Measurements from ENCODE around the gene DBI. TPM values are rescaled to one million over a fixed set of nuclear protein-coding genes. Genes with fewer than 3 reads are reported as not detected.

Gene DBI
- total RNA-seq, 1 donor from 2014 or later, result 156 TPM

DNA sequence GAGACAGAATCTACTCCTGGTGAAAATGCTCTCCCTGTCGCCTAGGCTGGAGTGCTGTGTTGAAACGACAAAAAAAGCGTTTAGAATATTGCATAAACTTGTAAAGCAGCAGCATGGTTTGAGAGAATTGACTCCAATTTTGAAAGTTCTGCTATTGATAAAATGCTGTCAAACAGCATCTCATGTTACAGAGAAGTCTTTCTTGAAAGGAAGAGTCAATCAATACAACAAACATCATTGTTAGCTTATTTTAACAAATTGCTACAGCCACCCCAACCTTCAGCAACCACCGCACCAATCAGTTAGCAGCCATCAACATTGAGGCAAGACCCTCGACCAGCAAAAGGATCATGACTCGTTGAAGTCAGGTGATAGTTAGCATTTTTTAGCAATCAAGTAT is 7.0 kb upstream of the DBI start:
- Mint-ChIP-seq H3K4me3 (ENCODE audit: low read depth) (peak overlapping the region; percentile 4), H3K9me3 (ENCODE audit: low read depth) (peaks cover 6% of the 10 kb centered on the region), H3K27me3 (no peaks in the 10 kb centered on the region), H3K36me3 (ENCODE audit: insufficient read depth) (peaks cover 3% of the 10 kb centered on the region), H3K4me1 (ENCODE audit: low read depth) (peaks cover 23% of the 10 kb centered on the region), H3K27ac (peak overlapping the region; percentile 47)
- TF ChIP-seq, protein P1, sequence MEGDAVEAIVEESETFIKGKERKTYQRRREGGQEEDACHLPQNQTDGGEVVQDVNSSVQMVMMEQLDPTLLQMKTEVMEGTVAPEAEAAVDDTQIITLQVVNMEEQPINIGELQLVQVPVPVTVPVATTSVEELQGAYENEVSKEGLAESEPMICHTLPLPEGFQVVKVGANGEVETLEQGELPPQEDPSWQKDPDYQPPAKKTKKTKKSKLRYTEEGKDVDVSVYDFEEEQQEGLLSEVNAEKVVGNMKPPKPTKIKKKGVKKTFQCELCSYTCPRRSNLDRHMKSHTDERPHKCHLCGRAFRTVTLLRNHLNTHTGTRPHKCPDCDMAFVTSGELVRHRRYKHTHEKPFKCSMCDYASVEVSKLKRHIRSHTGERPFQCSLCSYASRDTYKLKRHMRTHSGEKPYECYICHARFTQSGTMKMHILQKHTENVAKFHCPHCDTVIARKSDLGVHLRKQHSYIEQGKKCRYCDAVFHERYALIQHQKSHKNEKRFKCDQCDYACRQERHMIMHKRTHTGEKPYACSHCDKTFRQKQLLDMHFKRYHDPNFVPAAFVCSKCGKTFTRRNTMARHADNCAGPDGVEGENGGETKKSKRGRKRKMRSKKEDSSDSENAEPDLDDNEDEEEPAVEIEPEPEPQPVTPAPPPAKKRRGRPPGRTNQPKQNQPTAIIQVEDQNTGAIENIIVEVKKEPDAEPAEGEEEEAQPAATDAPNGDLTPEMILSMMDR (IDR thresholded peaks at IDR 0.05; ENCODE audit: unreplicated experiment), result no peak
- no peak for DNase-seq (ENCODE audit: low spot score, unreplicated experiment)

DNA sequence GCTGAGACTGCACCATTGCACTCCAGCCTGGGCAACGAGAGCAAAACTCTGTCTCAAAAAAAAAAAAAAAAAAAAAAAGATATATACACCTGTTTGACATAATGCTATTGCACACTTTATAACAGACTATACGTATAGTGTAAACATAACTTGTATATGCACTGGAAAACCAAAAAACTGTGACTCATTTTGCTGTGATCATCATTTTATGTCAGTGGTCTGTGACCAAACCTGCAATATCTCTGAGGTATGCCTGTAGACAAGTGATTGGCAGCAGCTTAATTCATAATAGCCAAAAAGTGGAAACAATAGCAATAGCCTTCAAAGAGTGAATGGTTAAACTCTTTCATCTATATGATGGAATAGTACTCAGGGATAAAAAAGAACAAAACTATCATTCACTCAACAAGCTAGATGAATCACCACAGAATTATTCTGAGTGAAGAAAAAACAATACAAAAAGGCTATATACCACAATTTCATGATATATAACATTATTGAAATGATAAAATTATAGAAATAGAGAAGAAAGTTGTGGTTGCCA is 6.3 kb upstream of the DBI start:
- Mint-ChIP-seq H3K36me3 (ENCODE audit: insufficient read depth) (peaks cover 3% of the 10 kb centered on the region), H3K9me3 (ENCODE audit: low read depth) (peaks cover 6% of the 10 kb centered on the region), H3K27ac (no peak overlapping the region), H3K4me3 (ENCODE audit: low read depth) (no peak overlapping the region), H3K4me1 (ENCODE audit: low read depth) (peaks cover 29% of the 10 kb centered on the region), H3K27me3 (no peaks in the 10 kb centered on the region)
- TF ChIP-seq, protein P1 (IDR thresholded peaks at IDR 0.05; ENCODE audit: unreplicated experiment), result no peak
- no peak for DNase-seq (ENCODE audit: low spot score, unreplicated experiment)

DNA sequence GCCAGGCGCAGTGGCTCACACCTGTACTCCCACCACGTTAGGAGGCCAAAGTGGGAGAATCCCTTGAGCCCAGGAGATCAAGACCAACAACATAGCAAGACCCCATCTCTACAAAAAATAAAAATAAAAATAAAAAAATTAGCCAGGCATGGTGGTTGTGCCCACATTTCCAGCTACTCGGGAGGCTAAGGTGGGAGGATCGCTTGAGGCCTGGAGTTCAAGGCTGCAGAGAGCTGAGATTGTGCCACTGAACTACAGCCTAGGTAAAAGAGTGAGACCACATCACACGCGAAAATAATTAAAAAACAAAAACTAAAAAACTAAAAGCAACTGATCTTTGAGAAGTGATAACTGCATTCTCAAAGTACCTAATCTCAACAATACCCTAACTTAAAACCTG is 2.0 kb upstream of the DBI start:
- H3K27me3 Mint-ChIP-seq, result no peaks in the 10 kb centered on the region
- H3K4me1 Mint-ChIP-seq (ENCODE audit: low read depth), result peaks cover 25% of the 10 kb centered on the region
- H3K4me3 Mint-ChIP-seq (ENCODE audit: low read depth), result peak overlapping the region; percentile 91
- TF ChIP-seq, protein P1 (IDR thresholded peaks at IDR 0.05; ENCODE audit: unreplicated experiment), result no peak
- H3K9me3 Mint-ChIP-seq (ENCODE audit: low read depth), result no peaks in the 10 kb centered on the region
- no peak overlapping the region for H3K27ac Mint-ChIP-seq
- peaks cover 6% of the 10 kb centered on the region for H3K36me3 Mint-ChIP-seq (ENCODE audit: insufficient read depth)
- DNase-seq (ENCODE audit: low spot score, unreplicated experiment), result no peak

DNA sequence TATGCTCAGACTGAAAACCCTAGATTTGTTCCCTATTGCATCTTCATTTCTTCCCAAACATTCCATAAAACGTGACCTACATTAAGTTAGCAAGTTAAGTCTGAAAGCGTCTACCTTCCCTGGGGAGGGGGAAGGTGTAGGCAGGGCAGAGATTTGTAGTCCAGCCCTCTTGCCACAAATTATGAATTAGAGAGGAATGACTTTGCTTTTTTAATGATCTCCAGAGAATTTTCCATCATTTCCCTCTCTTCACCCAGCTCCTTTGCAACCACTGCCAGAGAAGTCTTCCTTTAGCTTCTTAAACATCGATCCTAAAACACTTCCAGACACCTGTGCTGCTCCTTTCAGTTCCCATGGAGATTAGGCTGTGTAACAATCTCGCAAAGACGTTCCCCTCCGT is 1.3 kb upstream of the DBI start:
- Mint-ChIP-seq H3K27me3 (no peaks in the 10 kb centered on the region), H3K9me3 (ENCODE audit: low read depth) (no peaks in the 10 kb centered on the region), H3K4me1 (ENCODE audit: low read depth) (peaks cover 23% of the 10 kb centered on the region), H3K36me3 (ENCODE audit: insufficient read depth) (peaks cover 10% of the 10 kb centered on the region), H3K27ac (peak overlapping the region; percentile 97), H3K4me3 (ENCODE audit: low read depth) (peak overlapping the region; percentile 91)
- TF ChIP-seq, protein P1 (IDR thresholded peaks at IDR 0.05; ENCODE audit: unreplicated experiment), result no peak
- no peak for DNase-seq (ENCODE audit: low spot score, unreplicated experiment)

DNA sequence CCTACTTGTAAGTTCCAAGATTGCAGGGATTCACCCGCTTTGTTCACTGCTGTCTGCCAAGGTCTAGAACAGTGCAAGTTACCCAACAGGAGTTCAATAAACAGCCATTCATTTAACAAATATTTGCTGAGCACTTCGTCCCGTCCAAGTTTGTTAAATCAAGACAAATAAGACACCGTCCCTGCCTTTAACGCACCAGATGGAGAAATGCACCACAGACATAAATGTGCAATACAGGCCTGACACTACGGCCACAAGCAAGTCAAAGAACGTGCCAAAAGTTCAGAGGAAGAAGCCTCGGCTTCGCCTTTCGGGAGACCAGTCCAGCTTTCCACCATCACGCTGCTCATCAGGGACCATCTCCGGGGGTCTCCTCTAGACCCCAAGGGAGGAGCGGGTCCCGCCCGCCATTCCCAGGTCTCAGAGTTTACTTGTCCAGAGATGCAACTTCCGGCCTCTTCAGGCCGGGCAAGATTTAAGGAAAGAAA is 572 bp upstream of the DBI start:
- no peaks in the 10 kb centered on the region for H3K9me3 Mint-ChIP-seq (ENCODE audit: low read depth)
- DNase-seq (ENCODE audit: low spot score, unreplicated experiment), result no peak
- peak overlapping the region; percentile 97 for H3K27ac Mint-ChIP-seq
- H3K4me3 Mint-ChIP-seq (ENCODE audit: low read depth), result peak overlapping the region; percentile 91
- peaks cover 23% of the 10 kb centered on the region for H3K4me1 Mint-ChIP-seq (ENCODE audit: low read depth)
- peaks cover 14% of the 10 kb centered on the region for H3K36me3 Mint-ChIP-seq (ENCODE audit: insufficient read depth)
- H3K27me3 Mint-ChIP-seq, result no peaks in the 10 kb centered on the region
- TF ChIP-seq, protein P1 (IDR thresholded peaks at IDR 0.05; ENCODE audit: unreplicated experiment), result no peak
